Uterus (tissue), 4 donors: Measurements from ENCODE around the gene PELI2. TPM values are rescaled to one million over a fixed set of nuclear protein-coding genes. Genes with fewer than 3 reads are reported as not detected.

Experiments used
- DNase-seq, 2 donors: peaks; one replicate each; pipeline ENCODE4 v3.0.0-alpha.2; 2019 to 2020
- H3K27ac ChIP-seq, 2 donors: fragments of 200-600 bp; sonication (generic); 1 replicate in 1 of 2; 2 replicates in 1 of 2; pipeline ENCODE4 v1.5.1; 2016 to 2018
- H3K27me3 ChIP-seq, 2 donors: fragments of 200-600 bp; sonication (generic); one replicate each; pipeline ENCODE4 v1.5.1; 2018 to 2019; ENCODE audit warnings: control low read depth in 1 of 2
- H3K36me3 ChIP-seq, 2 donors: fragments of 200-600 bp; sonication (generic); one replicate each; pipeline ENCODE4 v1.5.1; 2019; ENCODE audit warnings: control low read depth in 1 of 2
- H3K4me1 ChIP-seq, 2 donors: fragments of 200-600 bp; sonication (generic); one replicate each; pipeline ENCODE4 v1.5.1; 2018 to 2019; ENCODE audit warnings: control low read depth in 1 of 2
- H3K4me3 ChIP-seq, 2 donors: fragments of 200-600 bp; sonication (generic); 1 replicate in 1 of 2; 2 replicates in 1 of 2; pipeline ENCODE4 v1.5.1; 2018 to 2019; ENCODE audit warnings: mild to moderate bottlenecking in 1 of 2
- H3K9me3 ChIP-seq, 2 donors: fragments of 200-600 bp; sonication (generic); one replicate each; pipeline ENCODE4 v1.5.1; 2019; ENCODE audit warnings: control low read depth in 1 of 2
- POLR2A ChIP-seq, 2 donors: fragments of 450-650 bp; IDR thresholded peaks; one replicate each; pipeline ENCODE4 v1.6.1; 2016; ENCODE audit warnings: antibody characterized with exemption in 2 of 2, mild to moderate bottlenecking in 1 of 2, moderate library complexity in 1 of 2
- intact Hi-C: fragments of 100-400 bp; cut with DNase I; formaldehyde crosslinking; loops from one replicate; pipeline ENCODE4 v1.15.1; 2023; ENCODE audit warnings: low total_unique reads
- total RNA-seq, 4 donors: library from RNA; depleted of rRNA in 3 of 4; stranded (reverse); fragments of >200 nt in 3 of 4; gene quantifications; one replicate each; pipeline versions ENCODE4 v1.1.0 to v1.2.4, GENCODE V29; 2014 to 2023
- TF ChIP-seq, protein P1 (sequence below), 4 experiments: fragments of 200-600 bp in 2 of 4; fragments of 450-650 bp in 2 of 4; sonication (generic) in 2 of 4; IDR thresholded peaks; one replicate each; pipeline ENCODE4 v1.5.1; 2016 to 2019; ENCODE audit warnings: antibody characterized with exemption in 4 of 4, mild to moderate bottlenecking in 2 of 4, moderate library complexity in 1 of 4
- donor health status: DM: yes; HTN: yes; CAD: no.

PELI2 gene
- total RNA-seq, 4 donors from 2014 or later, result 15.6 to 24.3 (median 17.0) TPM

DNA sequence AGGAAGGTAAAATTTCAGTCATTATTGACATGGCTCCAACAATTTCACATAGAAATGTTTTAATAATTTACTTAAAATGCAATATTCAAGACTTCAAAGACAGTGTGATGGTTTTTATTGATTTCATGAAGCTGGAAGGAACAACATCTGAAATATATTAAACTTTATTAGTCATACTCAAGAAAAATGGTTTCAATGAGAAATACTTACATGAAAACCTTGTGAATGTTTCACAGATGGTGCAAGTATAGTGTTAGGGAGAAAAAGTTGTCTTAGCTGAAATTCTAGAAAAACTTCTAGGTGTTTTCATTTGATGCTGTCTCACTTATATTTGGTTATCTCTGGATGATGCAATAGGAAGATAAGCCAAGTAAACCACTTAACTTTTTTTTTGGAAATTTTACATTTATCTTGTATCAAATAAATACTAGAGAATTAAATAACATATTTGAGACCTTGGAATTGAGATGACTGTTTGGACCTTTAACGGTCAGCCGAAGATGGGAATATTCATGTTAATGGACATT, 65.5 kb downstream of the PELI2 start:
- no peak for TF ChIP-seq POLR2A (IDR thresholded peaks at IDR 0.05)
- TF ChIP-seq, protein P1, sequence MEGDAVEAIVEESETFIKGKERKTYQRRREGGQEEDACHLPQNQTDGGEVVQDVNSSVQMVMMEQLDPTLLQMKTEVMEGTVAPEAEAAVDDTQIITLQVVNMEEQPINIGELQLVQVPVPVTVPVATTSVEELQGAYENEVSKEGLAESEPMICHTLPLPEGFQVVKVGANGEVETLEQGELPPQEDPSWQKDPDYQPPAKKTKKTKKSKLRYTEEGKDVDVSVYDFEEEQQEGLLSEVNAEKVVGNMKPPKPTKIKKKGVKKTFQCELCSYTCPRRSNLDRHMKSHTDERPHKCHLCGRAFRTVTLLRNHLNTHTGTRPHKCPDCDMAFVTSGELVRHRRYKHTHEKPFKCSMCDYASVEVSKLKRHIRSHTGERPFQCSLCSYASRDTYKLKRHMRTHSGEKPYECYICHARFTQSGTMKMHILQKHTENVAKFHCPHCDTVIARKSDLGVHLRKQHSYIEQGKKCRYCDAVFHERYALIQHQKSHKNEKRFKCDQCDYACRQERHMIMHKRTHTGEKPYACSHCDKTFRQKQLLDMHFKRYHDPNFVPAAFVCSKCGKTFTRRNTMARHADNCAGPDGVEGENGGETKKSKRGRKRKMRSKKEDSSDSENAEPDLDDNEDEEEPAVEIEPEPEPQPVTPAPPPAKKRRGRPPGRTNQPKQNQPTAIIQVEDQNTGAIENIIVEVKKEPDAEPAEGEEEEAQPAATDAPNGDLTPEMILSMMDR (IDR thresholded peaks at IDR 0.05), result no peak
- DNase-seq, result no peak
- H3K27ac ChIP-seq, result no peak overlapping the region
- no peak overlapping the region for H3K4me3 ChIP-seq
- intact Hi-C loops, result no loop called here
- H3K27me3 ChIP-seq, result no peaks in the 10 kb centered on the region
- no peaks in the 10 kb centered on the region for H3K36me3 ChIP-seq
- no peaks in the 10 kb centered on the region for H3K4me1 ChIP-seq
- no peaks in the 10 kb centered on the region for H3K9me3 ChIP-seq

DNA sequence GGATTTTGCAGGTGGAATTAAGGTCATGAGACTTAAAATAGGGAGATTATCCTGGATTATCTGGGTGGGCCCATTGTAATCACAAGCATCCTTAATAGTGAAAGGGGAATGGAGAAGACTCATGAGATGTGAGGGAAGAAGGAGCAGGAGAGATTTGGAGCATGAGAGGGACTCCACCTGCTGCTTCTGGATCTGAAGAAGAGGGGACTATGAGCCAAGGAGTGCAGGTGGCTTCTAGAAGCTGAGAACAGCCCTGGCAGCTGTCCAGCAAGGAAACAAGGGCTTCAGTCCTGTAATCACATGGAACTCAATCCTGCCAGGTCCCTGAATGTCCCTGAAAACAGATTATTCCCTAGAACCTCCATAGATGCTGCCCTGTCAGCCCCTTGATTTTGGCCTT, 67.8 kb downstream of the PELI2 start:
- intact Hi-C loops, result no loop called here
- no peak for DNase-seq
- H3K27ac ChIP-seq, result no peak overlapping the region

DNA sequence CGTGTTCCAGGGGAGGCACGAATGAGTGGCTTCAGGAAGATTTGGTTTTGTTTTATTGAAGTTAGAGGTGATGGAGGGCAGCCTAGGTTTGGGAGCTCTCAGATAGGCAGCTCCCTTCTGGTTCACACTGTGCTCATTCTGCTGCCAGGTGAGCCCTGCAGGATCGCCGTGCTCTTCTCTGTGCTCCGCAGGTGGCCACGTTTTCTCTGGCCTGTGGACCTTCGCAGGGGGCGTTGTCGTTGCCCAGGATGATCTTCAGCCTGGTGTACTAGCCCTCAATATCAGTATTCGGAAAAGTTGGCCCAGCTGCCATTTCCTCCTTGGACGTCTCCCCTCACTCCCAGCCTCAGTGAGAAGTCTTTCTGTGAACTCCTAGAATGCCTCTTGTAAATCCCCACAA, 69.5 kb downstream of the PELI2 start:
- intact Hi-C loops, result no loop called here
- no peak overlapping the region for H3K4me3 ChIP-seq
- H3K27me3 ChIP-seq, result no peaks in the 10 kb centered on the region
- no peaks in the 10 kb centered on the region for H3K9me3 ChIP-seq
- no peak overlapping the region for H3K27ac ChIP-seq
- DNase-seq, result no peak
- H3K4me1 ChIP-seq, result peaks cover 0 to 3% of the 10 kb centered on the region in 2 donors
- TF ChIP-seq POLR2A (IDR thresholded peaks at IDR 0.05), result no peak
- TF ChIP-seq, protein P1 (IDR thresholded peaks at IDR 0.05), result no peak
- no peaks in the 10 kb centered on the region for H3K36me3 ChIP-seq

More for the DNA sequence above, 67.8 kb downstream of the PELI2 start:
- no peak overlapping the region for H3K4me3 ChIP-seq
- no peaks in the 10 kb centered on the region for H3K9me3 ChIP-seq
- no peaks in the 10 kb centered on the region for H3K36me3 ChIP-seq
- no peaks in the 10 kb centered on the region for H3K27me3 ChIP-seq
- TF ChIP-seq, protein P1 (IDR thresholded peaks at IDR 0.05), result no peak
- TF ChIP-seq POLR2A (IDR thresholded peaks at IDR 0.05), result no peak
- peaks cover 0 to 3% of the 10 kb centered on the region in 2 donors for H3K4me1 ChIP-seq

DNA sequence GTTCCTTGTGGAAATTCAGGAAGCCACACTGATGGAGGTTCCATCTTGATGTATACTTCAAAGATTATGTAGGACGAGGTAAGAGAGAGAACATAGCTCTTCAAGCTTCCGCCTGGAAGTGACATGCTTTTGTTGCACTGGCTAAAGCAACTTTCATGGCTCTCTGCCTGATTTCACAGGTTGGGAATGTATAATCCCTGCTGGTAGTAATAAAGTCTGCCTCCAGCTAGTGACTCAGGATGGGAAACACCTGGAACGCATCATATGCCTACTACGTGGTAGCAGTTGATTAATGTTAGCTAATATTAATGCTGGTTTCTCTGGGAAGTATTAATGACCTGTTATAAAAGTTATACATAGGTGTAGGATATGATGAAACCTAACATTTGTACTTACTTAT, 71.1 kb downstream of the PELI2 start:
- H3K36me3 ChIP-seq, result no peaks in the 10 kb centered on the region
- no peak overlapping the region for H3K4me3 ChIP-seq
- TF ChIP-seq, protein P1 (IDR thresholded peaks at IDR 0.05), result no peak
- TF ChIP-seq POLR2A (IDR thresholded peaks at IDR 0.05), result no peak
- intact Hi-C loops, result no loop called here
- DNase-seq, result peak in 1 of 2 donors; percentile 84
- H3K9me3 ChIP-seq, result no peaks in the 10 kb centered on the region
- no peaks in the 10 kb centered on the region for H3K27me3 ChIP-seq
- peaks cover 0 to 3% of the 10 kb centered on the region in 2 donors for H3K4me1 ChIP-seq
- peak overlapping the region in 1 of 2 donors; percentile 36 for H3K27ac ChIP-seq

DNA sequence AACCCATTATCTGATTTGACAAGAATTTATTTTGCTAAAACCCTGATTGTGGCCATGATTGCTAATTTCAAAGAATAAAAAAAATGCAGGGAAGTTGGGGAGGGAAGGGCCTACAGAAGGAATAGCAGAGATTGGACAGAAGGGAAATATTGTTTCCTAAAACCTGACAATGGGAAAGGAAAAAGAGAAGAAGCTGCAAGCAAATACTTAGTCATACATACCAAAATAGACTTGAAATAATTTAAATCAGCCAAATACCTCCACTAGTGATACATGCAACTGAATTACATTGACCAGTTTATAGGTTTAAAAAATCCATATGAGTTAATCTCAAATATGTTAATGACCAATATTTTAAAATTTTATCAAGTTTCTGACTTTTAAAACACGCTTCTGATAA, 75.1 kb downstream of the PELI2 start:
- intact Hi-C loops, result no loop called here
- peaks cover 0 to 3% of the 10 kb centered on the region in 2 donors for H3K4me1 ChIP-seq
- H3K36me3 ChIP-seq, result no peaks in the 10 kb centered on the region
- no peak overlapping the region for H3K27ac ChIP-seq
- DNase-seq, result no peak
- H3K9me3 ChIP-seq, result no peaks in the 10 kb centered on the region
- no peaks in the 10 kb centered on the region for H3K27me3 ChIP-seq
- no peak overlapping the region for H3K4me3 ChIP-seq
- TF ChIP-seq, protein P1 (IDR thresholded peaks at IDR 0.05), result no peak
- no peak for TF ChIP-seq POLR2A (IDR thresholded peaks at IDR 0.05)
